Stimulated activated memory B cell treated with anti-CD40 and anti-IgM and Interleukin-4, amounts not matched to agents 10 μg/mL and 1 μg/mL and 100 μg/mL, for 72 hours (primary cell): ENCODE data around the gene NID1.
A peak's percentile ranks its signal among the peaks of the same experiment; 100 is the strongest.
"Not testable (repeated sequence)": the region's sequence is repeated elsewhere in the genome, so short reads cannot be mapped to it uniquely, and the experiment has no call there.

Experiments
- ATAC-seq: fragments of 150-1000 bp; cut with Tn5 transposase; 2 replicates; pipeline ENCODE4 v1.10.0; 2021
- H3K27ac Mint-ChIP-seq: one replicate; pipeline ENCODE4 v1.8.0; 2022; ENCODE audit warnings: mild to moderate bottlenecking, mixed read lengths
- H3K27me3 Mint-ChIP-seq: one replicate; pipeline ENCODE4 v1.8.0; 2022; ENCODE audit warnings: mixed read lengths
- H3K36me3 Mint-ChIP-seq: one replicate; pipeline ENCODE4 v1.8.0; 2022; ENCODE audit warnings: mixed read lengths
- H3K4me1 Mint-ChIP-seq: one replicate; pipeline ENCODE4 v1.8.0; 2022; ENCODE audit warnings: mixed read lengths
- H3K4me3 Mint-ChIP-seq: one replicate; pipeline ENCODE4 v1.8.0; 2022; ENCODE audit warnings: mild to moderate bottlenecking, moderate library complexity, mixed read lengths
- H3K9me3 Mint-ChIP-seq: one replicate; pipeline ENCODE4 v1.8.0; 2022; ENCODE audit warnings: mixed read lengths

The NID1 gene

GRCh38 chr1:236079703-236080102, 14.8 kb upstream of the NID1 start:
- Mint-ChIP-seq H3K27me3 (peaks cover 13% of the 10 kb centered on the region), H3K4me1 (no peaks in the 10 kb centered on the region)

GRCh38 chr1:236078993-236079392, 14.1 kb upstream of the NID1 start:
- ATAC-seq, result no peak
- peaks cover 16% of the 10 kb centered on the region for H3K27me3 Mint-ChIP-seq
- no peak overlapping the region for H3K27ac Mint-ChIP-seq
- H3K4me1 Mint-ChIP-seq, result no peaks in the 10 kb centered on the region
- H3K4me3 Mint-ChIP-seq, result no peak overlapping the region
- no peaks in the 10 kb centered on the region for H3K36me3 Mint-ChIP-seq
- H3K9me3 Mint-ChIP-seq, result peaks cover 5% of the 10 kb centered on the region

More at GRCh38 chr1:236079703-236080102, 14.8 kb upstream of the NID1 start:
- Mint-ChIP-seq H3K27ac (no peak overlapping the region), H3K4me3 (no peak overlapping the region), H3K36me3 (no peaks in the 10 kb centered on the region), H3K9me3 (peaks cover 5% of the 10 kb centered on the region)
- no peak for ATAC-seq

GRCh38 chr1:236078077-236078476, 13.2 kb upstream of the NID1 start:
- not testable (repeated sequence) for H3K4me1 Mint-ChIP-seq, H3K27ac Mint-ChIP-seq, H3K36me3 Mint-ChIP-seq, H3K9me3 Mint-ChIP-seq, H3K4me3 Mint-ChIP-seq, ATAC-seq
- H3K27me3 Mint-ChIP-seq, result peaks cover 22% of the 10 kb centered on the region

GRCh38 chr1:236075848-236076247, 11.0 kb upstream of the NID1 start:
- H3K27me3 Mint-ChIP-seq, result peaks cover 38% of the 10 kb centered on the region
- no peak for ATAC-seq
- H3K27ac Mint-ChIP-seq, result no peak overlapping the region
- no peaks in the 10 kb centered on the region for H3K36me3 Mint-ChIP-seq
- H3K4me3 Mint-ChIP-seq, result no peak overlapping the region
- H3K9me3 Mint-ChIP-seq, result peaks cover 7% of the 10 kb centered on the region
- no peaks in the 10 kb centered on the region for H3K4me1 Mint-ChIP-seq

GRCh38 chr1:236073307-236073897, 8.5 kb upstream of the NID1 start:
- peaks cover 50% of the 10 kb centered on the region for H3K27me3 Mint-ChIP-seq
- no peaks in the 10 kb centered on the region for H3K4me1 Mint-ChIP-seq
- peaks cover 11% of the 10 kb centered on the region for H3K9me3 Mint-ChIP-seq
- no peak overlapping the region for H3K27ac Mint-ChIP-seq
- no peaks in the 10 kb centered on the region for H3K36me3 Mint-ChIP-seq
- no peak overlapping the region for H3K4me3 Mint-ChIP-seq
- no peak for ATAC-seq

GRCh38 chr1:236072001-236072400, 7.1 kb upstream of the NID1 start:
- no peak overlapping the region for H3K4me3 Mint-ChIP-seq
- H3K27me3 Mint-ChIP-seq, result peaks cover 50% of the 10 kb centered on the region
- H3K36me3 Mint-ChIP-seq, result no peaks in the 10 kb centered on the region
- H3K9me3 Mint-ChIP-seq, result peaks cover 6% of the 10 kb centered on the region
- no peak for ATAC-seq
- peaks cover 3% of the 10 kb centered on the region for H3K4me1 Mint-ChIP-seq
- no peak overlapping the region for H3K27ac Mint-ChIP-seq

- H3K27me3 Mint-ChIP-seq, result peaks cover 46% of the 10 kb centered on the region
- peaks cover 9% of the 10 kb centered on the region for H3K9me3 Mint-ChIP-seq
- no peak for ATAC-seq
- no peak overlapping the region for H3K27ac Mint-ChIP-seq
- no peak overlapping the region for H3K4me3 Mint-ChIP-seq
- no peaks in the 10 kb centered on the region for H3K36me3 Mint-ChIP-seq
- H3K4me1 Mint-ChIP-seq, result peaks cover 16% of the 10 kb centered on the region
Observed at GRCh38 chr1:236070753-236071152, 5.9 kb upstream of the NID1 start.

GRCh38 chr1:236069796-236070195, 4.9 kb upstream of the NID1 start:
- H3K36me3 Mint-ChIP-seq, result no peaks in the 10 kb centered on the region
- peaks cover 21% of the 10 kb centered on the region for H3K4me1 Mint-ChIP-seq
- peaks cover 9% of the 10 kb centered on the region for H3K9me3 Mint-ChIP-seq
- no peak for ATAC-seq
- no peak overlapping the region for H3K27ac Mint-ChIP-seq
- peaks cover 49% of the 10 kb centered on the region for H3K27me3 Mint-ChIP-seq
- no peak overlapping the region for H3K4me3 Mint-ChIP-seq

GRCh38 chr1:236067854-236068454, 3.1 kb upstream of the NID1 start:
- peaks cover 21% of the 10 kb centered on the region for H3K4me1 Mint-ChIP-seq
- peaks cover 49% of the 10 kb centered on the region for H3K27me3 Mint-ChIP-seq
- peaks cover 9% of the 10 kb centered on the region for H3K9me3 Mint-ChIP-seq
- H3K27ac Mint-ChIP-seq, result no peak overlapping the region
- no peaks in the 10 kb centered on the region for H3K36me3 Mint-ChIP-seq
- ATAC-seq, result no peak
- no peak overlapping the region for H3K4me3 Mint-ChIP-seq

GRCh38 chr1:236066828-236067386, 2.0 kb upstream of the NID1 start:
- ATAC-seq, result peak; percentile 98
- Mint-ChIP-seq H3K9me3 (peaks cover 9% of the 10 kb centered on the region), H3K4me1 (peaks cover 21% of the 10 kb centered on the region), H3K36me3 (no peaks in the 10 kb centered on the region), H3K27me3 (peaks cover 51% of the 10 kb centered on the region), H3K4me3 (no peak overlapping the region), H3K27ac (peak overlapping the region; percentile 8)

- ATAC-seq, result no peak
- H3K9me3 Mint-ChIP-seq, result peaks cover 7% of the 10 kb centered on the region
- H3K4me1 Mint-ChIP-seq, result peaks cover 21% of the 10 kb centered on the region
- no peak overlapping the region for H3K27ac Mint-ChIP-seq
- peaks cover 53% of the 10 kb centered on the region for H3K27me3 Mint-ChIP-seq
- no peak overlapping the region for H3K4me3 Mint-ChIP-seq
- no peaks in the 10 kb centered on the region for H3K36me3 Mint-ChIP-seq
Observed at GRCh38 chr1:236066054-236066453, 1.2 kb upstream of the NID1 start.

GRCh38 chr1:236065509-236066005, 667 bp upstream of the NID1 start:
- H3K27me3 Mint-ChIP-seq, result peaks cover 53% of the 10 kb centered on the region

GRCh38 chr1:236063919-236064673, 794 bp downstream of the NID1 start:
- peaks cover 21% of the 10 kb centered on the region for H3K4me1 Mint-ChIP-seq
- peak overlapping the region; percentile 23 for H3K4me3 Mint-ChIP-seq
- H3K27ac Mint-ChIP-seq, result no peak overlapping the region
- H3K27me3 Mint-ChIP-seq, result peaks cover 47% of the 10 kb centered on the region
- H3K36me3 Mint-ChIP-seq, result no peaks in the 10 kb centered on the region
- no peak for ATAC-seq
- peaks cover 3% of the 10 kb centered on the region for H3K9me3 Mint-ChIP-seq

More at GRCh38 chr1:236065509-236066005, 667 bp upstream of the NID1 start:
- Mint-ChIP-seq H3K4me3 (no peak overlapping the region), H3K27ac (no peak overlapping the region), H3K9me3 (peaks cover 7% of the 10 kb centered on the region), H3K4me1 (peaks cover 21% of the 10 kb centered on the region), H3K36me3 (no peaks in the 10 kb centered on the region)
- no peak for ATAC-seq

- peaks cover 47% of the 10 kb centered on the region for H3K27me3 Mint-ChIP-seq
- ATAC-seq, result no peak
- peak overlapping the region; percentile 15 for H3K4me3 Mint-ChIP-seq
- no peaks in the 10 kb centered on the region for H3K36me3 Mint-ChIP-seq
- H3K9me3 Mint-ChIP-seq, result peaks cover 3% of the 10 kb centered on the region
- H3K27ac Mint-ChIP-seq, result no peak overlapping the region
- peaks cover 23% of the 10 kb centered on the region for H3K4me1 Mint-ChIP-seq
Observed at GRCh38 chr1:236063551-236063918, 1.4 kb downstream of the NID1 start.

GRCh38 chr1:236060286-236060685, 4.6 kb downstream of the NID1 start:
- no peak for ATAC-seq
- H3K27me3 Mint-ChIP-seq, result peaks cover 52% of the 10 kb centered on the region
- H3K4me1 Mint-ChIP-seq, result peaks cover 9% of the 10 kb centered on the region
- no peaks in the 10 kb centered on the region for H3K36me3 Mint-ChIP-seq
- H3K27ac Mint-ChIP-seq, result no peak overlapping the region
- no peaks in the 10 kb centered on the region for H3K9me3 Mint-ChIP-seq
- no peak overlapping the region for H3K4me3 Mint-ChIP-seq
